HEK293T (cell line): ENCODE measurements around the gene ARL15.

Source experiments
- CTCF ChIA-PET: fragments of 350-600 bp; formaldehyde crosslinking; extraction: SDS; loops from one replicate; lab custom pipeline; 2021; ENCODE audit warnings: antibody characterized with exemption, inconsistent platforms; lab: Yijun Ruan, JAX
- POLR2A ChIA-PET: fragments of 350-600 bp; formaldehyde crosslinking; extraction: SDS; loops from one replicate; lab custom pipeline; 2020; ENCODE audit warnings: antibody characterized with exemption, inconsistent platforms; lab: Yijun Ruan, JAX
- DNase-seq: peaks from one replicate; pipeline ENCODE4 v3.0.0; 2012; ENCODE audit warnings: mixed read lengths; ENCODE audit errors: extremely low spot score
- ARNT ChIP-seq: fragments of 450-650 bp; IDR thresholded peaks from 2 replicates; pipeline ENCODE4 v1.6.1; 2017; ENCODE audit warnings: mild to moderate bottlenecking
- BHLHE40 ChIP-seq: fragments of 450-650 bp; IDR thresholded peaks from 2 replicates; pipeline ENCODE4 v1.6.1; 2016; ENCODE audit warnings: mild to moderate bottlenecking, moderate library complexity, borderline replicate concordance
- CTBP1 ChIP-seq: fragments of 450-650 bp; IDR thresholded peaks from 2 replicates; pipeline ENCODE4 v1.6.1; 2016; ENCODE audit warnings: borderline replicate concordance
- ELF4 ChIP-seq: fragments of 450-650 bp; IDR thresholded peaks from 2 replicates; pipeline ENCODE4 v1.6.1; 2017; ENCODE audit warnings: antibody characterized with exemption
- FOXA1 ChIP-seq: fragments of 450-650 bp; IDR thresholded peaks from 2 replicates; pipeline ENCODE4 v1.6.1; 2016; ENCODE audit warnings: mild to moderate bottlenecking
- FOXK2 ChIP-seq: fragments of 450-650 bp; IDR thresholded peaks from 2 replicates; pipeline ENCODE4 v1.6.1; 2016; ENCODE audit warnings: mild to moderate bottlenecking
- FOXM1 ChIP-seq: fragments of 450-650 bp; IDR thresholded peaks from 2 replicates; pipeline ENCODE4 v1.6.1; 2017; ENCODE audit warnings: mild to moderate bottlenecking, borderline replicate concordance
- HDGF ChIP-seq: fragments of 450-650 bp; IDR thresholded peaks from 2 replicates; pipeline ENCODE4 v1.6.1; 2017; ENCODE audit warnings: antibody characterized with exemption, borderline replicate concordance
- L3MBTL2 ChIP-seq: fragments of 450-650 bp; conservative IDR thresholded peaks from 2 replicates; pipeline ENCODE4 v1.6.1; 2016; ENCODE audit warnings: mild to moderate bottlenecking
- LEF1 ChIP-seq: fragments of 450-650 bp; IDR thresholded peaks from 2 replicates; pipeline ENCODE4 v1.6.1; 2017; ENCODE audit warnings: mild to moderate bottlenecking, borderline replicate concordance
- NFRKB ChIP-seq: fragments of 450-650 bp; IDR thresholded peaks from 2 replicates; pipeline ENCODE4 v1.6.1; 2016; ENCODE audit warnings: mild to moderate bottlenecking, moderate library complexity
- SP1 ChIP-seq: fragments of 450-650 bp; IDR thresholded peaks from 2 replicates; pipeline ENCODE4 v1.6.1; 2017
- SUZ12 ChIP-seq: fragments of 450-650 bp; IDR thresholded peaks from 2 replicates; pipeline ENCODE4 v1.6.1; 2016; ENCODE audit warnings: mild to moderate bottlenecking
- TARDBP ChIP-seq: fragments of 450-650 bp; IDR thresholded peaks from 2 replicates; pipeline ENCODE4 v1.6.1; 2016
- ZNF384 ChIP-seq: fragments of 450-650 bp; IDR thresholded peaks from 2 replicates; pipeline ENCODE4 v1.6.1; 2016
- TF ChIP-seq, protein P1 (sequence below): fragments of 450-650 bp; IDR thresholded peaks from 2 replicates; pipeline ENCODE4 v1.6.1; 2016

The ARL15 gene

DNA sequence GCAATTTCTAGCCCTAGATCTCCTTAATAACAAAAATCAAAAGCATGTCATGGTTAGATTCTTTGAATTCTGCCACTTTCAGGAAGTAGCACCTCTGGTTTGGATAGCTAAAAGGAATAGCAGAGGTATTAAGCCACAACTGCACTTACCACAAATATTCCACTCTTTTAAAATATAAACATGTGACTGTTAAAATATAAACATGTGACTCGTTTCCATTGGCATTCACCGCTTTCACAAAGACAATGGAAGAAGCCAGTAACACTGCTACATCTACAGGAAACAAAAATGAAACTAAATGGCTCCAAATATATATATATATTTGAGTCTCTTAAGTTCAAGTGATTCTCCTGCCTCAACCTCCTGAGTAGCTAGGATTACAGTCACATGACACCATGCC, 222.9 kb downstream of the ARL15 start:
- DNase-seq, result no peak
- ChIA-PET CTCF (no interaction called here), POLR2A (no interaction called here)
- TF ChIP-seq FOXM1, result no peak

DNA sequence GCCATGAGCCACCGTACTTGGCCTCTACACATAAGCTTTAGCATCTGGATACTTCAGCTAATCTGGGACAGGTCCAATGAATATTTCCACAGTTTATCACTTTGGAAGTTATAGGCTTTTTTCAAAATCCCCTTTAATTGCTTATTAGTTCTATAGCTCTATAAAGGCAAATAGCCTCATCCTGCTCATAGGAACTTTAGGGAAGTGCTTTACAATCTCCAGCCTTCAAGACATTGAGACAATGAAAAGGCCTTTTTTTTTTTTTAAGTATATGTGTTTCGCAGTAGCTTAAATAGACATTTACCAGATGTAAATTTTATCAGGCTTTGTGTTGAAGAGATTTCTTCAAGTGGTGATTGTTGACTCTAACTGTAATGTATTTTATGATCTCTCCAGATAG, 224.2 kb downstream of the ARL15 start:
- no peak for DNase-seq
- TF ChIP-seq FOXK2 (no peak), FOXM1 (no peak), SP1 (no peak), NFRKB (no peak), TARDBP (no peak), ARNT (no peak), FOXA1 (no peak), ELF4 (no peak), CTBP1 (no peak)
- TF ChIP-seq, protein P1, sequence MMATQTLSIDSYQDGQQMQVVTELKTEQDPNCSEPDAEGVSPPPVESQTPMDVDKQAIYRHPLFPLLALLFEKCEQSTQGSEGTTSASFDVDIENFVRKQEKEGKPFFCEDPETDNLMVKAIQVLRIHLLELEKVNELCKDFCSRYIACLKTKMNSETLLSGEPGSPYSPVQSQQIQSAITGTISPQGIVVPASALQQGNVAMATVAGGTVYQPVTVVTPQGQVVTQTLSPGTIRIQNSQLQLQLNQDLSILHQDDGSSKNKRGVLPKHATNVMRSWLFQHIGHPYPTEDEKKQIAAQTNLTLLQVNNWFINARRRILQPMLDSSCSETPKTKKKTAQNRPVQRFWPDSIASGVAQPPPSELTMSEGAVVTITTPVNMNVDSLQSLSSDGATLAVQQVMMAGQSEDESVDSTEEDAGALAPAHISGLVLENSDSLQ, result no peak
- POLR2A ChIA-PET, result no interaction called here
- CTCF ChIA-PET, result no interaction called here

DNA sequence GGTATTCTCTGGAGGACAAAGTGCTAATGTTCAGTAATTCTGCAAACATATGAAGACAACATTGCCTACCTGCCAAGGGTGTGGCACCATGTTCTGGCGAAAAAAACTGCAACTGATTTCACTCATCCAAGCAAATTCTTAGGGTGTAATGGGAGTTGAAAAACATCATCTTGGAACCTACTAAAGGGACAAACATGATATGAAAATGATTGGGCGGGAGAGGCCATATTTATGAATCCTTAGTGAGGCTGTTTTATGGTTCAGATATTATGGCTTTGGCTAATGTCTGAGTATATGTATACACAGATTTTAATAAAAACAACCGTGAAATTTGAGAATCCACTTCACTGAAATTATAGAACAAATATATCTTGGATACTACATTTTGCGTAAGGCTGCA, 225.7 kb downstream of the ARL15 start:
- DNase-seq, result no peak
- TF ChIP-seq NFRKB (no peak), FOXM1 (no peak), SUZ12 (no peak), SP1 (no peak), BHLHE40 (no peak), ARNT (no peak), ZNF384 (no peak), HDGF (no peak), L3MBTL2 (no peak), FOXK2 (no peak), ELF4 (no peak), FOXA1 (no peak)
- TF ChIP-seq, protein P1, result no peak
- ChIA-PET POLR2A (no interaction called here), CTCF (no interaction called here)

DNA sequence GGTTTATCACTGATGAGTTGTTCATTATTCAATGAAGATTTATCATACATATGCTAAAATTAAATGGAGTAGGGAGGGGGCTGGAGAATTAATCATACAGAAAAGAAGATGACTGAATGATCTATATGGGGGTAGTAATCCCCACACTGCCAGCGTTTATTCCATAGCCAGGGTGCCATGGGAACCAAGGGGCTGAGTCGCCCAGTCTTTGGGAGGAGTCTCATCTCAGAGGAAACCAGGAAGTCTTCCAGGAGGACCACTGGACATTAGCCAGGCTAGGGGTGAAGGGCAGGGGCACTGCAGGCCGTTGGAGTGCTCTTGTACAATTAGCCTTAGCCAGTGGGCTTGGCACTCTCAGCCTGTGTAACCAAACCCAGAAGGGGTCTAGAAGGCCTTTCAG, 226.5 kb downstream of the ARL15 start:
- ChIA-PET CTCF (no interaction called here), POLR2A (no interaction called here)
- DNase-seq, result no peak
- TF ChIP-seq FOXM1, result no peak
- no peak for TF ChIP-seq FOXK2
- no peak for TF ChIP-seq CTBP1
- TF ChIP-seq TARDBP, result no peak
- no peak for TF ChIP-seq ZNF384
- TF ChIP-seq ARNT, result no peak
- no peak for TF ChIP-seq FOXA1
- TF ChIP-seq SP1, result no peak
- no peak for TF ChIP-seq L3MBTL2
- TF ChIP-seq LEF1, result no peak
- no peak for TF ChIP-seq HDGF
- TF ChIP-seq NFRKB, result no peak
- TF ChIP-seq, protein P1, result no peak
- TF ChIP-seq SUZ12, result no peak
- no peak for TF ChIP-seq ELF4
- TF ChIP-seq BHLHE40, result no peak

DNA sequence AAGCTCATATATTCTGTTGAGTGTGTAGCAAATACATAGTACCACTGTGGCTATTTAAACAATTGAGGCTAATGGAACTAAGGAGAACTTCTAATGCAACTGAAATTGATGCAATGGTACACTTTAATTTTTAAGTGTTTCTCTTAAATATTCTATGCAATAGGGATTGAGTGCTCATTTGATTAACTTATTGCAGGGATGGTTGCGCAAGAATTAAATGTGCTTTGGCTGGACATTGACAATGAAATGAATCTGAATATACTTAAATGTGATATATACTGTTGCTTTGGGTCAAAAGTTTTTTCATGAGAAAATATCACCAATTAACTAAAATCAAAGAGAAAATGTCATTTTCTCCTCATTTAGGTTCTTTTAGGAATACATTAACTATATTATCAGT, 227.1 kb downstream of the ARL15 start:
- no peak for TF ChIP-seq FOXM1
- no peak for TF ChIP-seq LEF1
- no peak for TF ChIP-seq FOXA1
- TF ChIP-seq L3MBTL2, result no peak
- TF ChIP-seq ELF4, result no peak
- TF ChIP-seq ARNT, result no peak
- TF ChIP-seq ZNF384, result no peak
- TF ChIP-seq, protein P1, result no peak
- no peak for TF ChIP-seq CTBP1
- no peak for TF ChIP-seq TARDBP
- TF ChIP-seq FOXK2, result no peak
- TF ChIP-seq NFRKB, result no peak
- TF ChIP-seq BHLHE40, result no peak
- POLR2A ChIA-PET, result no interaction called here
- CTCF ChIA-PET, result no interaction called here
- DNase-seq, result no peak

DNA sequence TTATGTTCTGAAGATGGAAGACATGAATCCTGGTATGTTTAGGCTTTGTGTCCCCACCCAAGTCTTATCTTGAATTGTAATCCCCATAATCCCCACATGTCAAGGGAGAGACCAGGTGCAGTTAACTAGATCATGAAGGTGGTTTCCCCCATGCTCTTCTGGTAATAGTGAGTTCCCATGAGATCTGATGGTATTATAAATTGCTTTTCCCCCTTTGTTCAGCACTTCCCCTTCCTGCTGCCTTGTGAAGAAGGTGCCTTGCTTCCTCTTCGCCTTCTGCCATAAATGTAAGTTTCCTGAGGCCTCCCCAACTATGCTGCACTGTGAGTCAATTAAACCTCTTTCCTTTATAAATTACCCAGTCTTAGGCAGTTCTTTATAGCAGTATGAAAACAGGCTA, 229.0 kb downstream of the ARL15 start:
- POLR2A ChIA-PET, result no interaction called here
- DNase-seq, result no peak
- TF ChIP-seq NFRKB, result no peak
- TF ChIP-seq SUZ12, result no peak
- no peak for TF ChIP-seq L3MBTL2
- no peak for TF ChIP-seq LEF1
- TF ChIP-seq ELF4, result no peak
- TF ChIP-seq CTBP1, result no peak
- no peak for TF ChIP-seq BHLHE40
- TF ChIP-seq HDGF, result no peak
- no peak for TF ChIP-seq SP1
- no peak for TF ChIP-seq ARNT
- TF ChIP-seq FOXA1, result no peak
- CTCF ChIA-PET, result no interaction called here
